HL-60 (cell line): ENCODE results near the gene INO80C.

ENCODE experiments used
- DNase-seq, 2 experiments: peaks; one replicate each; pipeline ENCODE4 v3.0.0-alpha.2; 2010 to 2020; ENCODE audit warnings: low read depth in 1 of 2, low spot score in 1 of 2
- H3K27ac ChIP-seq: fragments of 250-450 bp; sonication (Bioruptor Pico); replicated peaks from 2 replicates; pipeline ENCODE4 v1.5.1; 2020; ENCODE audit warnings: mild to moderate bottlenecking, moderate library complexity
- H3K27me3 ChIP-seq: fragments of 250-450 bp; sonication (Bioruptor Pico); 2 replicates; pipeline ENCODE4 v1.5.1; 2021; ENCODE audit warnings: mild to moderate bottlenecking, moderate library complexity; ENCODE audit not compliant: insufficient read depth, poor library complexity, severe bottlenecking
- H3K4me3 ChIP-seq: replicated peaks from 2 replicates; pipeline ENCODE4 v1.5.1; 2011; ENCODE audit warnings: mild to moderate bottlenecking, control low read depth, low read length; ENCODE audit not compliant: insufficient read depth
- GABPA ChIP-seq: IDR thresholded peaks from 2 replicates; pipeline ENCODE4 v1.6.1; 2012; ENCODE audit warnings: low read depth
- POLR2AphosphoS5 ChIP-seq: IDR thresholded peaks from 2 replicates; pipeline ENCODE4 v1.6.1; 2012; ENCODE audit warnings: low read depth
- SPI1 ChIP-seq: IDR thresholded peaks from 2 replicates; pipeline ENCODE4 v1.6.1; 2012; ENCODE audit warnings: low read depth, mild to moderate bottlenecking, borderline replicate concordance
- TF ChIP-seq, protein P1 (sequence below): IDR thresholded peaks from one replicate; pipeline ENCODE4 v1.5.1; 2011; ENCODE audit warnings: low read length, control low read depth, inconsistent platforms; ENCODE audit not compliant: insufficient read depth
- TF ChIP-seq, protein P2 (sequence below): IDR thresholded peaks from 2 replicates; pipeline ENCODE4 v1.6.1; 2012; ENCODE audit warnings: low read depth; ENCODE audit not compliant: insufficient replicate concordance

The INO80C gene

DNA sequence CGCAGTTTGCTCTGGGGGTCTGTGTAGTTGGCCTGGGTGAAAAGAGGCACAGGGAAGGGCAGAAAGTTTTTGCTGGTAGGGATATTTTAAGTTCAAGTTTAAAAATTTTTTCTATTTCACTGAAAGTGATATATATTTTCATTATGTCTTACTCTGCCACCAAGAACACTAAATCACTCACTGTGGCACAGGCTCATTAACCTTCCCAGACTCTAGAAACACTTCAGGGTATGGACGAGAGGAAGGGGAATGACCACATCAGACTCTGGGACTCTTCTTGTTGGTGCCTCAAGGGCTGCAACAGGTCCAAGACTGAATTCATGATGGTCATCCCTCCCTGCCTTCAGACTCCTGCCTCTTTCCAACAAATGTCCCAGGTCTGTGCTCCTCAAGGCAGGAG, 29.0 kb downstream of the INO80C start:
- TF ChIP-seq, protein P1, sequence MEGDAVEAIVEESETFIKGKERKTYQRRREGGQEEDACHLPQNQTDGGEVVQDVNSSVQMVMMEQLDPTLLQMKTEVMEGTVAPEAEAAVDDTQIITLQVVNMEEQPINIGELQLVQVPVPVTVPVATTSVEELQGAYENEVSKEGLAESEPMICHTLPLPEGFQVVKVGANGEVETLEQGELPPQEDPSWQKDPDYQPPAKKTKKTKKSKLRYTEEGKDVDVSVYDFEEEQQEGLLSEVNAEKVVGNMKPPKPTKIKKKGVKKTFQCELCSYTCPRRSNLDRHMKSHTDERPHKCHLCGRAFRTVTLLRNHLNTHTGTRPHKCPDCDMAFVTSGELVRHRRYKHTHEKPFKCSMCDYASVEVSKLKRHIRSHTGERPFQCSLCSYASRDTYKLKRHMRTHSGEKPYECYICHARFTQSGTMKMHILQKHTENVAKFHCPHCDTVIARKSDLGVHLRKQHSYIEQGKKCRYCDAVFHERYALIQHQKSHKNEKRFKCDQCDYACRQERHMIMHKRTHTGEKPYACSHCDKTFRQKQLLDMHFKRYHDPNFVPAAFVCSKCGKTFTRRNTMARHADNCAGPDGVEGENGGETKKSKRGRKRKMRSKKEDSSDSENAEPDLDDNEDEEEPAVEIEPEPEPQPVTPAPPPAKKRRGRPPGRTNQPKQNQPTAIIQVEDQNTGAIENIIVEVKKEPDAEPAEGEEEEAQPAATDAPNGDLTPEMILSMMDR, result no peak

DNA sequence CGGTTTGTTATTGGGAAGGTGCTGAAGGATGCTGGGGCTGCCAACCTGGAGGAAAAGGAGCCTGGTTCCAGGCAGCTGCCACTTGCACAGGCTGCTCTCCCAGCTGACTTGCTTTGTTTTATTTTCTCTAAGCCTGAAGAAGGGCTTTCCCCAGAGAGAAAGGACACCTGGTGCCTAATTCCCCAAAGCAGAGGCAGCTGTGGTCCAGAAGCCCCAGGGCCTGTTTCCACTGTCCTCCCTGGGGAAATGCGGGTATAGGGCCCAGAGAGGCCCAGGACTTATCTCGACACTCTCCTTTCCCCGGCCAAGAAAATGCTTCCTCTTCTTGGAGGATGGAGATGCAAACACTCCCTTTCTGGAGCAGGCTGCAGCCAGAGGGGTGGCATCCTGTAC, 30.1 kb downstream of the INO80C start:
- Histone ChIP-seq H3K27me3 (no peaks in the 10 kb centered on the region), H3K4me3 (no peak overlapping the region), H3K27ac (no peak overlapping the region)
- peak in 1 of 2 experiments; percentile 33 for DNase-seq
- TF ChIP-seq SPI1 (no peak), POLR2AphosphoS5 (no peak), GABPA (no peak)
- TF ChIP-seq, protein P1, result no peak
- TF ChIP-seq, protein P2, sequence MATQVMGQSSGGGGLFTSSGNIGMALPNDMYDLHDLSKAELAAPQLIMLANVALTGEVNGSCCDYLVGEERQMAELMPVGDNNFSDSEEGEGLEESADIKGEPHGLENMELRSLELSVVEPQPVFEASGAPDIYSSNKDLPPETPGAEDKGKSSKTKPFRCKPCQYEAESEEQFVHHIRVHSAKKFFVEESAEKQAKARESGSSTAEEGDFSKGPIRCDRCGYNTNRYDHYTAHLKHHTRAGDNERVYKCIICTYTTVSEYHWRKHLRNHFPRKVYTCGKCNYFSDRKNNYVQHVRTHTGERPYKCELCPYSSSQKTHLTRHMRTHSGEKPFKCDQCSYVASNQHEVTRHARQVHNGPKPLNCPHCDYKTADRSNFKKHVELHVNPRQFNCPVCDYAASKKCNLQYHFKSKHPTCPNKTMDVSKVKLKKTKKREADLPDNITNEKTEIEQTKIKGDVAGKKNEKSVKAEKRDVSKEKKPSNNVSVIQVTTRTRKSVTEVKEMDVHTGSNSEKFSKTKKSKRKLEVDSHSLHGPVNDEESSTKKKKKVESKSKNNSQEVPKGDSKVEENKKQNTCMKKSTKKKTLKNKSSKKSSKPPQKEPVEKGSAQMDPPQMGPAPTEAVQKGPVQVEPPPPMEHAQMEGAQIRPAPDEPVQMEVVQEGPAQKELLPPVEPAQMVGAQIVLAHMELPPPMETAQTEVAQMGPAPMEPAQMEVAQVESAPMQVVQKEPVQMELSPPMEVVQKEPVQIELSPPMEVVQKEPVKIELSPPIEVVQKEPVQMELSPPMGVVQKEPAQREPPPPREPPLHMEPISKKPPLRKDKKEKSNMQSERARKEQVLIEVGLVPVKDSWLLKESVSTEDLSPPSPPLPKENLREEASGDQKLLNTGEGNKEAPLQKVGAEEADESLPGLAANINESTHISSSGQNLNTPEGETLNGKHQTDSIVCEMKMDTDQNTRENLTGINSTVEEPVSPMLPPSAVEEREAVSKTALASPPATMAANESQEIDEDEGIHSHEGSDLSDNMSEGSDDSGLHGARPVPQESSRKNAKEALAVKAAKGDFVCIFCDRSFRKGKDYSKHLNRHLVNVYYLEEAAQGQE, result no peak

More for the DNA sequence above, 29.0 kb downstream of the INO80C start:
- H3K27me3 ChIP-seq, result no peaks in the 10 kb centered on the region
- DNase-seq, result no peak
- no peak overlapping the region for H3K4me3 ChIP-seq
- no peak overlapping the region for H3K27ac ChIP-seq

GRCh38 chr18:35466815-35467623, 30.7 kb downstream of the INO80C start:
- no peak for DNase-seq
- Histone ChIP-seq H3K27me3 (no peaks in the 10 kb centered on the region), H3K4me3 (no peak overlapping the region), H3K27ac (no peak overlapping the region)
- TF ChIP-seq GABPA (no peak), POLR2AphosphoS5 (no peak), SPI1 (no peak)
- TF ChIP-seq, protein P1, result no peak
- TF ChIP-seq, protein P2, result no peak

DNA sequence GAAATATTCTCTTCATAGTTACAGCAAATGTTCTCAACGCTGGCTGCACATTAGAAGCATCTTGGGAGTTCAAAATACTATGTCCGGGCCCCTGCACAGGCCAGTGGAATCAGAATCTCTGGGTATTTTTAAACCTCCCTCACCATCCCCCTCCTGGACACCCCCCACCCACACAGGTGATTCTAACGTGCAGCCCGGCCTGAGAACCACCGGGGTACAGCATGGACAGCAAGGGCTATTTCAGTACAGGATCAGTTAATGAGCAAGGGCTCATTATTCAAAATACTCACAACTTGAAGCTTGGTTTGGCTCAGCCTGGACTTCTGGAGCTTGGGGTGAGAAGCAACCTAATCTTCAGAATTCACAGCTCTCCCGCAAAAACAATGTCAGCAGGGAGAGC, 31.4 kb downstream of the INO80C start:
- TF ChIP-seq, protein P1, result no peak
- TF ChIP-seq, protein P2, result no peak
- TF ChIP-seq GABPA (no peak), POLR2AphosphoS5 (no peak), SPI1 (no peak)
- no peak overlapping the region for H3K4me3 ChIP-seq
- no peak for DNase-seq
- H3K27ac ChIP-seq, result no peak overlapping the region
- H3K27me3 ChIP-seq, result no peaks in the 10 kb centered on the region
